ENCODE measurements around the gene KDM4C.

DNA sequence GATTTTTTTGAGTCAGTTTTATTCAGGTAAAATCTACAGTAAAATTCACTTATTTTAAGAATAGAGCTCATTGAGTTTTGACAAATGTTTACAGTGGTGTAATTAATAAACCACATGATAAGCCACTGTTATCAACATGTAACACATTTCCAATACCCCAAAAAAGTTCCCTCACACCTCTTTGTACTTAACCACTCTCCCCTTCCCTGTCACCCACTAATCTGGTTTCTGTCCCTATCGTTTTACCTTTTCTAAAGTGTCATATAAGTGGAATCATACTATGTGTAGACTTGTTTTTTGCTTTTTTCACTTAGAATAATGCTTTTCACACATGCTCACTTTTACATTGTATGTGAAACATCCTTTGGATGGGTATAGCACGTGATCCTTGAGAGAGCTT is 127.2 kb downstream of the KDM4C start:
- TF ChIP-seq, protein P1, sequence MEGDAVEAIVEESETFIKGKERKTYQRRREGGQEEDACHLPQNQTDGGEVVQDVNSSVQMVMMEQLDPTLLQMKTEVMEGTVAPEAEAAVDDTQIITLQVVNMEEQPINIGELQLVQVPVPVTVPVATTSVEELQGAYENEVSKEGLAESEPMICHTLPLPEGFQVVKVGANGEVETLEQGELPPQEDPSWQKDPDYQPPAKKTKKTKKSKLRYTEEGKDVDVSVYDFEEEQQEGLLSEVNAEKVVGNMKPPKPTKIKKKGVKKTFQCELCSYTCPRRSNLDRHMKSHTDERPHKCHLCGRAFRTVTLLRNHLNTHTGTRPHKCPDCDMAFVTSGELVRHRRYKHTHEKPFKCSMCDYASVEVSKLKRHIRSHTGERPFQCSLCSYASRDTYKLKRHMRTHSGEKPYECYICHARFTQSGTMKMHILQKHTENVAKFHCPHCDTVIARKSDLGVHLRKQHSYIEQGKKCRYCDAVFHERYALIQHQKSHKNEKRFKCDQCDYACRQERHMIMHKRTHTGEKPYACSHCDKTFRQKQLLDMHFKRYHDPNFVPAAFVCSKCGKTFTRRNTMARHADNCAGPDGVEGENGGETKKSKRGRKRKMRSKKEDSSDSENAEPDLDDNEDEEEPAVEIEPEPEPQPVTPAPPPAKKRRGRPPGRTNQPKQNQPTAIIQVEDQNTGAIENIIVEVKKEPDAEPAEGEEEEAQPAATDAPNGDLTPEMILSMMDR (optimal IDR thresholded peaks at IDR 0.05 in 1 of 3, IDR thresholded peaks at IDR 0.05 in 1 of 3, conservative IDR thresholded peaks at IDR 0.05 in 1 of 3; ENCODE audit: extremely low read depth in 1 of 3, insufficient read depth in 2 of 3, low read length in 3 of 3), result no peak
- no peak for TF ChIP-seq EZH2 (IDR thresholded peaks at IDR 0.05; ENCODE audit: low read length)
